K562 (cell line): ENCODE results near the gene KMT2E. TPM values are rescaled to one million over a fixed set of nuclear protein-coding genes. Genes with fewer than 3 reads are reported as not detected.

Source experiments
- CBFA2T3 ChIP-seq: fragments of 450-650 bp; IDR thresholded peaks from 2 replicates; pipeline ENCODE4 v1.6.1; 2017
- CHD2 ChIP-seq: IDR thresholded peaks from 2 replicates; pipeline ENCODE4 v1.6.1; 2011; ENCODE audit warnings: low read depth, low read length
- CREM ChIP-seq: IDR thresholded peaks from 2 replicates; pipeline ENCODE4 v1.6.1; 2014; ENCODE audit warnings: antibody characterized with exemption, low read depth
- GATAD2B ChIP-seq: fragments of 450-650 bp; IDR thresholded peaks from 2 replicates; pipeline ENCODE4 v1.6.1; 2017; ENCODE audit warnings: mild to moderate bottlenecking, borderline replicate concordance
- KAT2B ChIP-seq: IDR thresholded peaks from one replicate; pipeline ENCODE4 v1.6.1; 2012; ENCODE audit warnings: low read depth, mild to moderate bottlenecking, control low read depth, inconsistent platforms, low read length, moderate library complexity
- OTX1 ChIP-seq: fragments of 450-650 bp; formaldehyde crosslinking; IDR thresholded peaks from 2 replicates; pipeline ENCODE4 v1.4.0; 2022; ENCODE audit warnings: mild to moderate bottlenecking
- RCOR1 ChIP-seq, 2 experiments: IDR thresholded peaks; 2 replicates each; pipeline ENCODE4 v1.6.1; 2012; ENCODE audit warnings: low read depth in 2 of 2, low read length in 2 of 2, borderline replicate concordance in 1 of 2, improper control_type of control experiment in 1 of 2
- ZBTB33 ChIP-seq: sonication (generic); formaldehyde crosslinking; IDR thresholded peaks from 2 replicates; pipeline ENCODE4 v1.8.1; 2023; ENCODE audit warnings: mild to moderate bottlenecking, missing genetic modification reagents
- polyA plus RNA-seq, 8 experiments: library from polyadenylated mRNA; depleted of rRNA in 4 of 8; stranded (reverse) in 5 of 8; unstranded in 3 of 8; fragments of >200 nt; fragmentation: Nextera tagmentation in 2 of 8; fragmentation: Illumina TruSeq in 1 of 8; extraction: Ambion mirVana in 2 of 8; extraction: Trizol in 1 of 8; gene quantifications; 2 replicates each; pipeline versions ENCODE4 v1.2.1 to v1.2.3, GENCODE V29; 2011 to 2014; ENCODE audit warnings: inconsistent platforms in 1 of 8, missing spikeins in 1 of 8
- total RNA-seq, 7 experiments: library from RNA; depleted of rRNA in 6 of 7; stranded (reverse); fragments of >200 nt in 6 of 7; fragmentation: Illumina TruSeq in 2 of 7; extraction: Trizol in 2 of 7; gene quantifications; 2 replicates each; pipeline versions ENCODE4 v1.2.1 to v1.2.3, GENCODE V29; 2011 to 2021; ENCODE audit warnings: low replicate concordance in 1 of 7
- TF ChIP-seq, protein P1 (sequence below): conservative IDR thresholded peaks from 2 replicates; pipeline ENCODE4 v1.6.1; 2011; ENCODE audit warnings: low read depth, mild to moderate bottlenecking, low read length; ENCODE audit not compliant: control insufficient read depth
- TF ChIP-seq, protein P2 (sequence below), 2 experiments: fragments of 450-650 bp in 1 of 2; sonication (generic) in 1 of 2; formaldehyde crosslinking in 1 of 2; IDR thresholded peaks; 2 replicates each; pipeline versions ENCODE4 v1.7.1 to v1.9.0; 2016 to 2022; ENCODE audit warnings: inconsistent platforms in 1 of 2, mild to moderate bottlenecking in 1 of 2, missing genetic modification reagents in 1 of 2

Gene KMT2E
- total and polyA plus RNA-seq, 9 of the 15 experiments (the other 6 are each of a cell fraction or from before 2014, with no cell fraction given), result 8.9 to 55.3 (median 38.1) TPM

DNA sequence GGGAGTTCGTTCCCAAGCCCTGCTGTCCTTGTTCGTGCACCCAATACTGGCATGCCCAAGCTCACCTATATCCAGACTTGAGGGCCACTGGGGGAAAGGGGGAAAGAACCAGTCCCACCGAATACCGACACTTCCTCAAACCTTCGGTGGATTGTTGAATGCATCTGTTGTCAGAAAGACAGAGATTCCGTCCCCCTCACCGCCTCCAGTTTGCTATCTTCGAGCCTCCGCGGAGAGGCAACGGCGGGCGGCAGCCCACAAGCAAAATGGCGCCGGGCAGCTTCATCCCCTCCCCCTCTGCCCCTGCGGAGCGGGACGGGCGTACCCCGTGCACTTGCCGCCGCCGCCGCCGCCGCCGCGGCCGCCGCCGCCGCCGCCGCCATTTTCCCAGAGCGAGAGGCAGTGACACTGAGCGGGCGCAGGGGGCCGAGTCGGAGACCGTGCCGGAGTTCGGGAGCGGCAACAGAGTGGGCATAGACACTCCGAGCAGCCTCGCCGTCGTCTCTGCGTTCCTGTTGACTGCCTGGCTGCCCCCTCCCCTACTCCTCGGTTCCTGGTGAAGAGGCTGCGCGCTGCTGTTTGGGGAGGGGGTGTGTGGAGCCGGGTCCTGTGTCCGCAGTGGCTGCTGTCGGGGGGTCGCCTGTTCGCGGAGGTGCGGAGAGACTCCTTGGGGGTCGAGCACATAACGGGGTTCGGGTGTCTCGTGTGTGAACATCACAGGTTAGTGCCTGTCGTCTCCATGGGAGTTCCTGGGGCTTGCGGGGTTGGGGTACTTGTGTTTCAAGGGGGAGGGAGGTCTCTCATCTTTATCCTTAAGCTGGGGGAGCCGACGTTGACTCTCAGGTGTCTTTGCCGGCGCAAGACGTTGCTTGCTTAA, at the start of gene KMT2E (continued):
- no peak; the same call in 1 of the 2 replicates for TF ChIP-seq ZBTB33 (CRISPR knock-in tag)
- TF ChIP-seq, protein P1, sequence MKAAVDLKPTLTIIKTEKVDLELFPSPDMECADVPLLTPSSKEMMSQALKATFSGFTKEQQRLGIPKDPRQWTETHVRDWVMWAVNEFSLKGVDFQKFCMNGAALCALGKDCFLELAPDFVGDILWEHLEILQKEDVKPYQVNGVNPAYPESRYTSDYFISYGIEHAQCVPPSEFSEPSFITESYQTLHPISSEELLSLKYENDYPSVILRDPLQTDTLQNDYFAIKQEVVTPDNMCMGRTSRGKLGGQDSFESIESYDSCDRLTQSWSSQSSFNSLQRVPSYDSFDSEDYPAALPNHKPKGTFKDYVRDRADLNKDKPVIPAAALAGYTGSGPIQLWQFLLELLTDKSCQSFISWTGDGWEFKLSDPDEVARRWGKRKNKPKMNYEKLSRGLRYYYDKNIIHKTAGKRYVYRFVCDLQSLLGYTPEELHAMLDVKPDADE, result peak; percentile 94
- TF ChIP-seq CHD2, result peak; percentile 69
- TF ChIP-seq CBFA2T3, result peak; percentile 1; the same call in 1 of the 2 replicates
- no peak for TF ChIP-seq KAT2B
- peak; percentile 97 for TF ChIP-seq OTX1
- TF ChIP-seq GATAD2B, result no peak
- peak; percentile 76 for TF ChIP-seq CREM
- TF ChIP-seq, protein P2, sequence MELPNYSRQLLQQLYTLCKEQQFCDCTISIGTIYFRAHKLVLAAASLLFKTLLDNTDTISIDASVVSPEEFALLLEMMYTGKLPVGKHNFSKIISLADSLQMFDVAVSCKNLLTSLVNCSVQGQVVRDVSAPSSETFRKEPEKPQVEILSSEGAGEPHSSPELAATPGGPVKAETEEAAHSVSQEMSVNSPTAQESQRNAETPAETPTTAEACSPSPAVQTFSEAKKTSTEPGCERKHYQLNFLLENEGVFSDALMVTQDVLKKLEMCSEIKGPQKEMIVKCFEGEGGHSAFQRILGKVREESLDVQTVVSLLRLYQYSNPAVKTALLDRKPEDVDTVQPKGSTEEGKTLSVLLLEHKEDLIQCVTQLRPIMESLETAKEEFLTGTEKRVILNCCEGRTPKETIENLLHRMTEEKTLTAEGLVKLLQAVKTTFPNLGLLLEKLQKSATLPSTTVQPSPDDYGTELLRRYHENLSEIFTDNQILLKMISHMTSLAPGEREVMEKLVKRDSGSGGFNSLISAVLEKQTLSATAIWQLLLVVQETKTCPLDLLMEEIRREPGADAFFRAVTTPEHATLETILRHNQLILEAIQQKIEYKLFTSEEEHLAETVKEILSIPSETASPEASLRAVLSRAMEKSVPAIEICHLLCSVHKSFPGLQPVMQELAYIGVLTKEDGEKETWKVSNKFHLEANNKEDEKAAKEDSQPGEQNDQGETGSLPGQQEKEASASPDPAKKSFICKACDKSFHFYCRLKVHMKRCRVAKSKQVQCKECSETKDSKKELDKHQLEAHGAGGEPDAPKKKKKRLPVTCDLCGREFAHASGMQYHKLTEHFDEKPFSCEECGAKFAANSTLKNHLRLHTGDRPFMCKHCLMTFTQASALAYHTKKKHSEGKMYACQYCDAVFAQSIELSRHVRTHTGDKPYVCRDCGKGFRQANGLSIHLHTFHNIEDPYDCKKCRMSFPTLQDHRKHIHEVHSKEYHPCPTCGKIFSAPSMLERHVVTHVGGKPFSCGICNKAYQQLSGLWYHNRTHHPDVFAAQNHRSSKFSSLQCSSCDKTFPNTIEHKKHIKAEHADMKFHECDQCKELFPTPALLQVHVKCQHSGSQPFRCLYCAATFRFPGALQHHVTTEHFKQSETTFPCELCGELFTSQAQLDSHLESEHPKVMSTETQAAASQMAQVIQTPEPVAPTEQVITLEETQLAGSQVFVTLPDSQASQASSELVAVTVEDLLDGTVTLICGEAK (IDR thresholded peaks at IDR 0.05), result peak; percentile 38; the same call in 1 of the 2 replicates
- TF ChIP-seq, protein P2 (CRISPR knock-in tag; IDR thresholded peaks at IDR 0.05), result 0 out of 2 replicates have a peak, but pooled peaks have one; percentile 24
- no peak; a peak in 2 of 4 replicates for TF ChIP-seq RCOR1 (IDR thresholded peaks at IDR 0.05; ENCODE audit: borderline replicate concordance in 1 of 2, low read depth in 2 of 2, low read length in 2 of 2)
